ENCODE data around the gene SCRT2.
A peak's percentile ranks its signal among the peaks of the same experiment; 100 is the strongest.

Gene SCRT2

DNA sequence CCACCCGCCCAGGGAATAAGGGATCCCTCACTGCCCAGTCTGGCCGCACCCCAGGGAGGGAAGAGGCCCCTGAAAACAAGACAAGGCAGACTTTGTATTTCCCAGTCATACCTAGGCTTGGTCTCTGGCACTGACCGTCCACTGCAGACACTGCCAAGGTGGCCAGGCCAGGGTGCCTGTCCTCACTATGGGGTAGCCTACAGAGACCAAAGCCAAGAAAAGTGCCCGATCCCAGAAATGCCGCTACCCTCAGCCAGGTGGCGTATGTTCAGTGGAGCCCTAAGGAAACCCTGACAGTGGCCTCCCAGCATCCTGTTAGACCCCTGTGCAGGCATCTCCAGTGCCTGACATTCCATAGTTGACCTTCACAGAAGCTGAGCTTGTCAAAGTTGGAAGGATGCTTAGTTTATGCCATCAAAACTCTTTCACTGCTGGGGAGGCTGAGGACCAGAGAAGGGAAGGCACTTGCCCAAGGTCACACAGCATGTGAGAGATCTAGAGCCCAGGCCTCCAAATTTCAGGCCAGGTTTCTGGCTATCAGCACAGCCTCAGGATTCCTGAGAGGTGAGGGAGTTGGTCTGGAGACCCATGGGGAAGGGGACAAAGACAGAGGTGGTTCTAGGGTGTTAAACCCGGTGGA lies 2.5 kb downstream of the SCRT2 start:
- no peak for DNase-seq (ENCODE audit: low read depth)

DNA sequence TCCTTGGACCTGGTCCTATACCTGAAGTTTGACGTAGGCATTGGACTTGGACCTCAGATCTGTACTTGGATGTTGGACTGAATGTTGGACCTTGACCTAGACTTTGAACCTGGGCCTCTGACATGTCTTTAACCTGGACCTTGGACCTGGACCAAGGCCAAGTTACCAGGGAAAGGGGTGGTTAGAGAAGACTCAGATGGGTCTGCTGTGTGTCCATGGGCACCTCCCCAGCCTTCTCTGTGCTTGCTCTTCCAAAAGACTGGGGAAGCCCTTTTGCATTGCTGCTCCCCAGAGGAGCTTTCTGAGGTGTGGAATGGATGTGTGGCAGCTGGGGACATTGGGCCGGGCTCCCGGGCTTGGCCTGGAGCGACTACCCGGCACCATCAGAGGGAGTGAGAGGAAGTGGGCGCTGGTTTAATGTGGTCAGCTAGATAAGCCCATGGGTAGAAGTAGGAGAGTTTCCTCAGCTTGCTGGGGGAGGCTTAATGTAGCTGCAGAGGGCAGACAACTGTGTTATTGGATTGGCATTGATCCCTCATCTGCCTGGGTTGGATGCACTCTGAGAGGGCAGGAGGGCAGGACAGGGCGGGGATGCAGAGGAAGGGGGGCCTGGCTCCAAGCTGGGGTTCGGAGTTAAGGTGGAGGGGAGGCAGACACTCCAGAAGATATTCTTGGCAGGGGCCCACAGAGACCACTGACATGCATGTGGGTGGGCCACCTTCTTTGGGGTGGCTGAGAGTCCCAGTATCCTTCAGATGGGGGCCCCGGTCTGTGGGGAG lies 4.2 kb downstream of the SCRT2 start:
- DNase-seq (ENCODE audit: low read depth), result no peak

DNA sequence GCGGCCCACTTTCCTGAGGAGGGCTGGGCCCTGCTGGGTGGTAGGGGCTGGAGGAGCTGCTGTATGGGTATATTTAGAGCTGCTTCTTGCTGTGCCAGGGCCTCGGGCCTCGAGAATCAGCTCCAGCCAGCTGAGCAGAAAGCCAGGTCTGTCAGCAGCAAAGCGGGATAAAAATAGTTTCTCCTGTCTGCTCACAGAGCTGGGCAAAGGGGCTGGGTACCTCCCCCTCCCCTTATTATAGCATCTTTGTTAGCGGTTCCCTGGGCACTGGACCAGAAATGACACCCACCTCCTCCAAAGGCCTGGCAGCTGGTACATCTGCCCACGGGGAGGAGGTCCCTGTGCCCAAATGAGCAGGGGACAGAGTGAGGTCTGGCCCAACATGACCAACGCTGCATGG lies 6.0 kb downstream of the SCRT2 start:
- DNase-seq (ENCODE audit: low read depth), result no peak

DNA sequence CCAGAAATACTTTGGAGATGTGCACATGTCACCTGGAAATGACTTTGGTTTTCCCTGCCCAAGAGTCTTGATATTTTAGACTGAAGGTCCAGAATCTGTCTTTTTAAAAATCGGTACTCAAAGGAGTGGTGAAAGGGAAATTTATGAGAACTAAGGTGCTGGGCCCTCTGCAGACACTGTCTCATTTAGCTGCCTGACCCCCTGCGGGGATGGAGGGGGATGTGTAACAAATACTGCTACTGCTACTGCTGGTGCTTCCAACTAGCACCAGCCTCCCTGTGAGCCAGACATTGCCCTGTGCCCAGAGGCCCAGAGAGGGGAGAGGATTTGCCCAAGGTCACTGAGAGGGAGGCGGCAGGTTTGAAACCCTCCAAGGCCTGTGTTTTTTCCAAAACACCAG lies 7.0 kb downstream of the SCRT2 start:
- DNase-seq (ENCODE audit: low read depth), result no peak

DNA sequence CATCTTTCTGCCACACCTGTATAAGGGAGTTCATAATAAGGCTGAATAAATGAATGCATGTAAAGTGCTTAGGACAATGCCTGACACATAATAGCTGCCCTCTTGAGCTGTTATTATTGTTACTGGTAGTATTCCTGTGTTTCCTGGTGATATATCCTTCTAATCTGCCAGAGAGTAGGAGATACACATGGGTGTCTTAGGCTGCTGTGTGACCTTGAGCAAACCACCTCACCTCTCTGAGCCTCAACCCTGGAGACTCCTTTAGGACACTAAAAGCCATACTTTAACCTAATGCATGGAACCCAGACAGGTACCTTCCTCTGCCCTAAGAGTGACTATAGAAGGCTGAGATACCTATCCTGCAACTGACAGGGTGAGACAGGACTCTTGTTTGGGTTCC lies 7.6 kb downstream of the SCRT2 start:
- DNase-seq (ENCODE audit: low read depth), result no peak

DNA sequence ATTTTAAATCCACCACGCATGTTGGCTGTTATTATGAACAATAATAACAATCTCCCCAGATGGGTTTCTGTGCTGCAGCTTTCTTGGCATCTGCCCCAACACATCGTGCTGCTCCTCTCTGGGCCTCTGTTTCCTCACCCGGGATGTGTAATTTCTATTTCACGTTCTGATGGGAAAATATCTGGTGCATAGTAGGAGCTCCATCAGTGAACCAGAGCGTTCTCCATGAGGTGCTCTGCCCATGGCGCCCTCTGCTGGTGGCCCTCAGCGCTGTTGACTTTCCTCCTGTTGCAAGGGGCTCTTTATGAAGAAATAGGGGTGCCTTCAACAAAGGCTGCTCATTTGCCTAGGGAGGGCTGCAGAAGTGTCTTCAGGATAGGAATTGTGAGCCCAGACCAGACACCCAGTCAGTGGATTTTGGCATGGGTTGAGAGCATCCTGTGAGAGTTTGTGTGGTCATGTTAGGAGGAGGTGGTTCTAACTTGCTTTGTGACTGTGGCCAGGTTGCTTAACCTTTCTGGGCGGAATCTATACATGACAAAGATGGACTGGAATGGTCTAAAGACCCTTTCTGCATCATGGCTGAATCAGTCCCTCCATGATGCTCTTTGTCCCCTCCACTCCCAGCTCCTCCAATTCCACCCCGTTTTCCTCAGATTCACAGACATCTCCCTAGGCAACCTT lies 8.1 kb downstream of the SCRT2 start:
- DNase-seq (ENCODE audit: low read depth), result peak; percentile 47

DNA sequence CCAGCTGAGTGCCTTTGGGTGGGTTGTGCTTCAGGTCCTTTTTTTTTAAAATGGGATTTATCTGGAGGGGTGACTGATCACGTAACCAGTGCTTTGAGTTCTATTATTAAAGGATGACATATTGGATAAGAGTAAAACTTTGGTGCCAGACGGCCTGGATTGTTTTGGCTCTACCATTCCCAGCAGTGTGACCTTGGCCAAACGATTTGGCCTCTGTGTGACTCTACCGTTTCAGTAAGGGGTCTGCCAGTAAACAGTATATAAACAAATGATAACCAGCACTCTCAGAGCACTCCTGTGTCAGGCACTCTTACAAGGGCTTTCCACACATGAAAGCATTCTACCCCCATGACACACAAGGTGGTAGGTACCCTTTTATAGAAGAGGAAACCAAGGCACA lies 8.7 kb downstream of the SCRT2 start:
- DNase-seq (ENCODE audit: low read depth), result no peak

DNA sequence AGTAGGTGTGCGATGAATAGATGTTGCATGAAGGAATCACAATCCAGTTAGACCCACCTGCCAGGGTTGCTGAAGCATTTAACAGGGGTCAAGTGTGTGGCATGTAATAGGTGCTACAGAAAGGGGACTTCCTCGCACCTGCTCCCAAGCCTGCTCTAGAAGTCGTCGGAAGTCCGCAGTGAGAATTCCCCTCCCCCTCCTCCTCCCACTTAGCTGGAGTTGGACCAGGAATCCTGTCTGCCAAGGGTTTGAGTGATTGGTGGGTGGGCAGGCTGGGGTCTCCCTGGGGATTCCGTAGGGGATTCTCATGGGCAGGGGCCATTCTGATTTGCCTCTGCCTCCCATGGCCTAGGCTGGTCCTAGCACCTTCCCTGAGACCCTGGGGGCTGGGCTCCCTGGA lies 10.3 kb downstream of the SCRT2 start:
- DNase-seq (ENCODE audit: low read depth), result no peak

DNA sequence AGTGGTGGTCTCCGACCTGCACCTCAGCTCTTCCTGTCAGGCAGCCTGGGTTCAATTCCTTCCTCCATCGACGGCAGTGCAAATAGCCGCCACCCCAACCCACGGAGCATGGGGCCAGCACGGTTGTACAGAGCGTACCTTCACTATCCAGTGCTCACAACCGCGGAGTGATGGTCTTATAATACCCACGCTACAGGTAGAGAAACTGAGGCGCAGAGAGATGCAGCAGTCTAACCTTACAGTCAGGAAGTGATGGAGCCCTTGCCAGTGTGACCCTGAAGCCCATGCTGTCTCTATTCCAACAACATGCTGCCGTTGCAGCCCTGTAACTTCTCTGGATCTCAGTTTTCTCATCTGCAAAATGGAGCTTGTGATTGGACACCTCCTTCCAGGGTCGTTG lies 11.0 kb downstream of the SCRT2 start:
- no peak for DNase-seq (ENCODE audit: low read depth)

DNA sequence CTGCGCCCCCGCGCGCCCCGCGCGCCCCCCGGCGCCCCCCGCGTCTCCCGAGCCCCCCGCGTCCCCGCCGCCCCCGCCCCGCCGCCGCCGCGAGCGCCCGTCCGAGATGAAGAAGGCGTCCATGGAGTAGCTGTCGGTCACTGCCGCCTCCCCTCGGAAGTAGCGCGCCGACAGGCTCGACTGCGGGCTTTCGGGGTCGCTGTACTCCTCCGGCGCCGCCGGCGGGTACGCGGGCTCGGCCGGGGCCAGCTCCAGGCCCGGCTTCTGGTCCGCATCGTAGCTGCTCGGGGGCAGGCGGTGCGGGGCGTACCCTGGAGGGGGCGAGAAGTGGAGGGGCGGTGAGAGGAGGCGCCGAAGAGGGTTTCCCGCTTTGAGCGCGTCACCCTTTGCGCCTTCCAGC lies 11.5 kb downstream of the SCRT2 start:
- no peak for DNase-seq (ENCODE audit: low read depth)

DNA sequence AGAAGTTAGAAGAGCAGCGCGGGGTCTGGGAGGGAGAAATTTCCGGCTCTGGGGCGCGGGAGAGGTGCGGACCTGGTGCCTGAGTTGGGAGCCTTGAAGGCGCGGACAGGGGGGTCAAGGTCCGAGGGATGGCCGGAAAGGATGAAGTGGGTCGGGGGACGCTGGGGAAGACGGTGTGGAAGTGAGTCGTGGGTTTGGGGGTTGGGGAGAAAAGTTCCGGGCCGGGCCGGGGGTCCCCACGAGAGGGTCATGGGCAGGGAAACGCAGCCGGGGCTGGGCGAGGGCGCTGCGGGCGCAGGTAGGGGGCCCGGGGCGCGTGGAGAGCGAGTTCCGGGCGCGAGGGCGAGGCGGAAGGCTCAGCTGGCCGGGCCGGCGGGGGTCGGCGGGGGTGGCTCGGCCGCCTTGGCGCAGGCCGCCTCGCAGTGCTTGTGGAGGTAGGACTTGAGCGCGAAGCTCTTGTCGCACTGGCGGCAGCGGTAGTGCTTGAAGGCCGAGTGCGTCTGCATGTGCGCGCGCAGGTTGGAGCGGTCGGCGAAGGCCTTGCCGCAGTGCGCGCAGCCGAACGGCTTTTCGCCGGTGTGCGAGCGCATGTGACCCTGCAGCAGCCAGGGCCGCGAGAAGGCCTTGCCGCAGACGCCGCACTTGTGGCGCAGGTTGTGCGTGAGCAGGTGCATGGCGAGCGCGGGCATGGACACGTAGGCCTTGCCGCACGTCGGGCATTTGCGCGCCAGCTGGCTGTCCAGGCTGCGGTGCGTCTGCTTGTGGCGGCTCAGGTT lies 12.1 kb downstream of the SCRT2 start:
- no peak for DNase-seq (ENCODE audit: low read depth)

DNA sequence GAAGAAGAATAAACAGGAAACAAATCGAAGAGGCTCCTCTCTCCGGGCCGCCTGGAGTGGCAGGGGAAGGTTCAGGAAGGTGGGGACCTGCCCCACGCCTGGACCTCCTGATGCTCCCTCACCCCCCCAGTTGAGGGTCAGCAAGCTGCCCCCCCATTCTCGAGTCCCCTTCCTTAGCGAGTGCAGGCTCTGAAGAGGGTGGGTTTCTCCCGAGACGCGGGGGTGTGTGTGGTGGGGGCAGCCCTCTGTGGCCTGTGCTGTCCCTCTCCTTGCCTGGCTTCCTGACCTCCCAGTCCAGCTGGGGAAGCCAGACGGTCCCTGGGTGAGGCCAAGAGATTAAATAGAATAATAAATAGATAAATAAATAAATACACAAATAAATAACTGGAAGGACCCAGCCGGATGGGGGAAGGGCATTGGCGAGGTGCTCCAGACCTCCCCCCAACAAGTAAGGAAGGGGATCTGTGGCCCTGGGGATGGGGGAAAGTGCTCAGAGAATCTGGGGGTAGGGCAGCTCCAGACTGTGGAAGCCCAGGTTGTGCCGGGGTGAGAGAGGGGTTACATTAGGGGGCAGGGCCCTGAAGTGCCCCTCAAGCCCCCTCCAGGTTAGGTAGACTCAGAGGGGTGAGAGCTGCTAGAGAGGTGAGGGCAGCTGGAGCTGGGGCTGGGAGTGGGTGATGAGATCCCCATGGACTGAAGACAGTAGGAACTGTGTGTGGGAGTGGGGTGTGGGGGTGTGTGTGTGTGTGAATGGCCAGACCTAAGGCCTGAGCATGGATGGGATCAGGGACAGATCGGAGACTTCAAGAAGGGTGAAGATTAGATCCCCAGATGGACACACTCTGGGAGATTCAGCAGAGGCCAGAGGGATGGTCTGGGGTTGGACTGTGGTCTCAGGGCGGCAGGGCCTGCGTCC lies 13.1 kb downstream of the SCRT2 start:
- DNase-seq (ENCODE audit: low read depth), result no peak

DNA sequence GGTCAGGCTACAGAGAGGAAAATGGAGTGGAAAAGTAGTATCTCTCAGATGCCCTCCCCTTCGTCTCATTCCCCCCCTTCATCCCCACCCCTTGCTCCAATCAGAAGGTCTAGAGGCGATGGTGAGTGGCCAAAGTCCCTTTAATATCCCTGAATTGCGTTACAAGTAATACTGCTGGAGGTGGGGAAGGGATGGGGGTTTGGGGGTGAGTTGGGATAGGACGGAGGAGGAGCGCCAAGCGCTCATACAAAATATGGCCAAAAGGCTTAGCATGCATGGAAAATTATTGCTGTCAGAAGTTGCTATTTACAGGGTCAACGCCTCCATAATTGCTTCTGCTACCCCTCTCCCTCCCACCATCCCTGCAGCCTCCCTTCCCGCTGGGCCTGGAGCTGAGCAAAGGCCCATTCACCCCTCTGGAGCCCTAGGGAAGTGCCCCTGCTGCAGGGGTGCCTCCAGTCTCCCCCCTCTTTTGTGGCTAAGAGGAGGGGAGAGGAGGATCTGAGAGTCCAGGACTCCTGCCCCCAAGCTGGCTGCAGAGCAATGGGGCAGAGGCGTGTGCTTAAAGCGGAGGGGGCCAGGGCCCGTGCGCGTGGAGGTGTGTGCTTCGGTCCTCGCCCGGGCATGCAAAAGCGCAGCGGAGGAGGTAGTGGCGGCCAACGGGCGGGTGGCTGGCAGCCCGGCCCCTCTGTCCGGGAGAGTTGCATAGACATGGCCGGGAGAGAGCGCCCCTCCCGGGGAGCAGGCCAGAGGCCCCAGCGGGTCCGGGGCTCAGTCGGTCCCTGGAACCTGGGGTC lies 13.9 kb downstream of the SCRT2 start:
- DNase-seq (ENCODE audit: low read depth), result no peak

DNA sequence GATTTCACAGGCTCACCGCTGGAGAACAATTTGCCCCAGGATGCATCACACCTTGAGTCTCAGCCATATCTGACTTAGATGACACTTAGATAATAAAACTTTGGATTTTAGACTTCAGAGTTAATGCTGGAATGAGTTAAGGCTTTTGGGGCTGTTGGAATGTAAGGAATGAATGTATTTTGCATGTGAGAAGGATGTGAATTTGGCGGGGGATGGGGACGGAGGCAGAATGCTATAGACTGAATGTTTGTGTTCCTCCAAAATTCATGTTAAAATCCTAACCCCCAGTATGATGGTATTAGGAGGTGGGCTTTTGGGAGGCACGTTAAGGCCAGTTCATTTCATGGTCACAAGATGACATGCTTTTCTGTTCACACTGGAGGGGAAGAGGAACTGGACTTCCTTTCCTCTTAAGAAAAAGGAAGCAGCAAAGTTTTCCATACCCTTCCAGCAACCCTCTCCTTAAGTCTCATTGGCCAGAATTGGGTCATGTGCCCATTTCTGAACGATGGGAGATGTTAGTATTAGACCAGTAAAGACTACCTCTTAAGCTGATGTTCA lies 16.8 kb downstream of the SCRT2 start:
- DNase-seq (ENCODE audit: low read depth), result no peak

DNA sequence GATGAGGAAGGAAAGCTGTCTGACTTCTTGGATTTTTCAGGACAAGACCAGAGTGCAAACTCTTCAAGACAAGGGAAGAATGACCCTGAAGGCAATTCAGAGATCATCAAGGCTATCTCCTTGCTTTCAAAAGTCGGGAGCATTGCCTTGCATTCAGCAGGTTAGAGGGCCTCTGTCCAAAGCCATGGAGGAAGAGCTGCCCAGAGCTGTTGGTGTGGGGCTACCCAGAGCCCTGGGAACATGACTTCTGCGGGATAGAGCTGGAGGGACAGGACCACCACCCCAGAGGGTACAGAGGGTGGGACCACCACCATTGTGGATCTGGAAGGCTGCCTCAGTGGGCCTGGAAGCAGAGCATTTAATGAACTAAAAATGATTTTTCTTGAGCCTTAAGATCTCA lies 17.4 kb downstream of the SCRT2 start:
- DNase-seq (ENCODE audit: low read depth), result no peak

DNA sequence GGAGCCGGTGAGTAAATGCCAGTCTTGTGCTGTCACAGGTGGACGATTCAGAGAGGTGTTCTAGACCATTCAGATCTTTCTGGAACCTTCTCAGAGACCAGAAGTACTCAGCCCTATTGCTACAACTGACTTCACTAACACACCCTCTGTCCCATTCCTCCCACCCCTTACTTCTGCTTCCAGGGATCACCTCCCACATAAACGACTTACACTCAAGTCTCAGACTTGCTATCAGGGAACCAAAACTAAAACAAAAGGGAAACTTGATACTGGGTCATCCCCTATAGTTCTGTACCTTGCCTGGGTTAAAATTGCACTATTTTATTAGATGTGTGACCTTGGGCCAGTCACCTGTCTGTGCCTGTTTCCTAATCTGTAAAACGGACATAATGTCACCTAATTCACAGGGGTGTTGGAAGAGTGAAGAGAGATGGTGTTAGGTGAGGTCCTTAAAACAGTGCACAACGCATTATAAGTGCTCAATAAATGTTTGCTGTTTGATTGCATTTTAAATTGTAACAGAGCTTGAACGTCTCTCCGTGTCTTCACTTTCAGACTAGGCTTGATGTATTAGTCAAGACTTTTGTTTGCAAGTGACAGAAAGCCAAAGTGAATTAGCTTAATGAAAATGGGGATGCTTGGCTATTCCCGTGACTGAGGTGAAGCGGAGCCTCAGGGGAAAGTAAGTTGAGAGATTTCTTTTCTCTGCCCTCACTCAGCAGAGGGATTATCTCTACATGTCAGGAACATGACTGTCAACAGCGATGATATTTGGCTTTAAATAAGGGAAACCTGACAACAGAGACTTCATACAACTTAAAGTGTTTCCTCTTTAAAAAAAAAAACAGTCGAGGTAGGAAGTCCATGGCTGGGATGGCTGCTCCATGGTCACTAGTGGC lies 19.6 kb downstream of the SCRT2 start:
- no peak for DNase-seq (ENCODE audit: low read depth)

DNA sequence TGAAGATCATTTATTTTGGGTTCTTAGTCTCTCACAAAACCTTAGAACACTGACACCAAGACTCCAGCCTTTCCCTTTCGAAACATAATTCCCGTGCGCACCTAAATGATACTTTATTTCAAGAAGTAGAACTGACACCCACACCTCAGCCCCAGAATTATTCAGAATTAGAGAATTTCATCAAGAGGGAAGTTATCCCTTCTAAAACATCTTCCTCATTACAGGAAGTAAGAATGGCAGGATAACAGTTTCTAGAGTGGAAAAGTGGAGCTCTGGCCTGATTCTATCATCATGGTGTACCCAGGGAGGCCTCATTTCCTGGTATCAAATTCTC lies 21.2 kb downstream of the SCRT2 start:
- DNase-seq (ENCODE audit: low read depth), result no peak

DNA sequence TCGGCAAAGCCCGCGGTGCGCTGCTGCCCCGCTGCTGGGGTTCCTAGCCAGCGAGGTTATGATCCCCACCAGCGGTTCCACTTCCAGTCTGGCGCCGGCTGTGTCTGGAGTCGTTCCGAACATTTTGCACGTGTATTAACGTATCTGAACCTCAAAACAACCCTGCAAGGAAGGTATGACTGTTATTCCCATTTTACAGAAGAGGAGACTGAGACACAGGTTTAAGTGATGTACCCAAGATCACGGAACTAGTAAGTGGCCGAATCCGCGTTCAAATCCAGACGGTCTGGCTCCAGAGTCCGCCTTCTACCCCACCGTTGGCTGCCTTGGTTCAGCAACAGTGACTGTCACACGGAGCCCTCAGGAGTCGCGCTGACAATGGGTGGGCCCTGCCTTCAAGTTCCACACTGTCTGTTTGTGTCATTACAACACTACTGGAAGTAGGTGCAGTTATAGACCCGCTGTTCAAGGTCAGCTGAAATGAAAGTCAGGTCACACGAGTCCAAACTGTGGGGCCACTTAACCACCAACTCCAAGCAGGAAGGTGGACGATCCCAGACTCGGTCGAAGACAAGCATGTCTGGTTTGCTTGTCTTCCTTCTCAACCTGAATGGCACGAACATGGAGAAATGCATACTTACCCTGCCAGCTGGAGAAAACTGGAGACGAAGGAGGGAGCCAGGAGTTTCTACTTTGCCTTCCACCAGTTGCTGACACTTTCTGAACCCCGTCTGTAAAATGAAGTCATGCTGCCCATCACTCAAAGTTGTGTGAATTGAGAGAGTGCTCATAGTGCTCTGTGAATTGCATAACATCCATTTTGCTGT lies 21.8 kb downstream of the SCRT2 start:
- DNase-seq (ENCODE audit: low read depth), result no peak

Data from activated T-cell treated with anti-CD3 and anti-CD28 coated beads for 48 hours (primary cell).